ENCODE measurements around the gene KCNJ4. TPM values are rescaled to one million over a fixed set of nuclear protein-coding genes. Genes with fewer than 3 reads are reported as not detected.

KCNJ4 gene
- total RNA-seq, 1 experiment from 2014 or later: 0.92 TPM

DNA sequence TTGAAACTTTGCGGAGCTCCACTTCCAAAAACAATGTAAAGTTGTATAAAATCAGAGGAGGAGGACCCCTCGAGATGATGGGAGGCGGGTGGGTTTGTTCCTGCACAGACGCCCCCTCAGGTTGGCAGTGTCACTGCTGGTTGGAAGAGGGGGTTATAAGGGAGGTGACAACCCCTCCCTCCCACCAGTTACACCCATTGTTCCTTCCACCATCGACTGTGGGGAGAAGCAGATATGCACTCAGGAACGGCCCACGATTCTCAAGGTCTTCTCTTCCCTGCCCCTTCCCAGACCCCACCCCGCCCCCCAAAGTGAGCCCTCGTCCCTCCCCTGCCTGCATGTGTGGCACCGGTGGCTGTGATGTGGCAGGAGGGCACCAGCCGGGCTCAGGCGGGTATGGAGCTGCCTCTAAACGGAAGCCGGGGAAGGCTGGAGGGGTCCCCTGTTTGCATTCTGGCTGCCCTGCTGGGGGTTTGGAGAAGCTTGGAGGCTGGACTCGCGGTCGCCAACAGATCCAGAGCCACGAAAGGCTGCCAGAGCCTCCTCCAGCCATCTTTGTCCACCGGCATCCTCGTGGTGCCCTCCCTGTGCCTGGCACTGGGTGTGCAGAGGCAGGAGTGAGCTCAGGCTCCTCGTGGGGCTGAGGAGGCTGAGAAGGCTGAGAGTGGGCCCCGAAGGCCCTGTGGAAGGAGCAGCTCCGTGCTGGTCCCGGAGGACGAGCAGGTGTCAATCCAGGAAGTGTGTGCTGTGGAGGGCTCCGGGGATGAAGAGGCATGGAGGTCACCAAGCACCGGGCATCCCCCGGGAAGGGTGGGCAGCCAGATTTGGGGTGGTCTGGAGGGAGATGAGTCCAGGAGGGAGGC lies 13.7 kb upstream of the KCNJ4 start:
- H2AFZ ChIP-seq (ENCODE audit: low read length): no peak overlapping the region
- Mint-ChIP-seq H3K4me1 (peaks cover 14 to 29% of the 10 kb centered on the region in 2 experiments), H3K9me3 (no peaks in the 10 kb centered on the region), H3K27me3 (ENCODE audit: low read depth) (peaks cover 50% of the 10 kb centered on the region), H3K4me3 (peak overlapping the region; percentile 65 to 83), H3K27ac (peak overlapping the region in 1 of 3 experiments; percentile 35; a peak in 1 of 7 replicates), H3K36me3 (ENCODE audit: insufficient read depth in 1 of 3, low read depth in 3 of 3) (no peaks in the 10 kb centered on the region)
- H3K18ac ChIP-seq (ENCODE audit: insufficient read length, low read depth, low read length): no peak overlapping the region
- peaks cover 9% of the 10 kb centered on the region for H3K23me2 ChIP-seq (ENCODE audit: insufficient read length, low read depth, low read length, poor library complexity, severe bottlenecking)
- no peak overlapping the region for H4K91ac ChIP-seq (ENCODE audit: insufficient read length, low read depth, low read length)
- H3K4me2 ChIP-seq (ENCODE audit: insufficient read depth, insufficient read length, low read length): peak overlapping the region; percentile 15
- H3K27ac ChIP-seq (ENCODE audit: insufficient read length, low read depth, low read length): no peak overlapping the region
- H4K8ac ChIP-seq (replicated peaks; ENCODE audit: insufficient read length, low read depth, low read length): no peak overlapping the region
- H2BK120ac ChIP-seq (ENCODE audit: low read depth, low read length, poor library complexity, severe bottlenecking): no peak overlapping the region
- H3T11ph ChIP-seq (ENCODE audit: low read length): no peak overlapping the region
- H2BK15ac ChIP-seq (ENCODE audit: low read depth, low read length): no peak overlapping the region
- H3K56ac ChIP-seq (ENCODE audit: insufficient read length, low read depth, low read length): no peak overlapping the region
- H4K20me1 ChIP-seq (ENCODE audit: control insufficient read depth, insufficient read depth, insufficient read length): peaks cover 3% of the 10 kb centered on the region
- TF ChIP-seq, protein P1, sequence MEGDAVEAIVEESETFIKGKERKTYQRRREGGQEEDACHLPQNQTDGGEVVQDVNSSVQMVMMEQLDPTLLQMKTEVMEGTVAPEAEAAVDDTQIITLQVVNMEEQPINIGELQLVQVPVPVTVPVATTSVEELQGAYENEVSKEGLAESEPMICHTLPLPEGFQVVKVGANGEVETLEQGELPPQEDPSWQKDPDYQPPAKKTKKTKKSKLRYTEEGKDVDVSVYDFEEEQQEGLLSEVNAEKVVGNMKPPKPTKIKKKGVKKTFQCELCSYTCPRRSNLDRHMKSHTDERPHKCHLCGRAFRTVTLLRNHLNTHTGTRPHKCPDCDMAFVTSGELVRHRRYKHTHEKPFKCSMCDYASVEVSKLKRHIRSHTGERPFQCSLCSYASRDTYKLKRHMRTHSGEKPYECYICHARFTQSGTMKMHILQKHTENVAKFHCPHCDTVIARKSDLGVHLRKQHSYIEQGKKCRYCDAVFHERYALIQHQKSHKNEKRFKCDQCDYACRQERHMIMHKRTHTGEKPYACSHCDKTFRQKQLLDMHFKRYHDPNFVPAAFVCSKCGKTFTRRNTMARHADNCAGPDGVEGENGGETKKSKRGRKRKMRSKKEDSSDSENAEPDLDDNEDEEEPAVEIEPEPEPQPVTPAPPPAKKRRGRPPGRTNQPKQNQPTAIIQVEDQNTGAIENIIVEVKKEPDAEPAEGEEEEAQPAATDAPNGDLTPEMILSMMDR (conservative IDR thresholded peaks at IDR 0.05): peak; percentile 54
- H3K9me3 ChIP-seq (ENCODE audit: control insufficient read depth, low read depth, low read length): no peaks in the 10 kb centered on the region
- no peaks in the 10 kb centered on the region for H3K4me1 ChIP-seq (ENCODE audit: insufficient read depth, low read length)
- WGBS (ENCODE audit: extremely low coverage, insufficient read length, low lambda C conversion rate): no CpG with 5 or more reads among the region's 28 CpGs
- H2BK5ac ChIP-seq (ENCODE audit: insufficient read length, low read length): no peak overlapping the region
- H3K23ac ChIP-seq (ENCODE audit: insufficient read length, low read depth, low read length): no peak overlapping the region
- no peaks in the 10 kb centered on the region; the same call in 1 of the 2 replicates for H3K27me3 ChIP-seq (ENCODE audit: insufficient read depth, low read length)
- no peak overlapping the region for H3K4ac ChIP-seq (ENCODE audit: low read depth, low read length)
- no peaks in the 10 kb centered on the region for H3K79me2 ChIP-seq (ENCODE audit: insufficient read depth, low read length)
- H2AK5ac ChIP-seq (ENCODE audit: insufficient read length, low read length): no peak overlapping the region
- H3K14ac ChIP-seq (ENCODE audit: insufficient read depth, low read length): no peak overlapping the region
- H3K79me1 ChIP-seq (ENCODE audit: insufficient read depth, low read depth, low read length, poor library complexity, severe bottlenecking): no peaks in the 10 kb centered on the region
- DNase-seq: no peak
- H2BK12ac ChIP-seq (ENCODE audit: insufficient read length, low read depth, low read length): no peak overlapping the region
- H4K5ac ChIP-seq (ENCODE audit: insufficient read length, low read depth, low read length): no peak overlapping the region
- H2BK20ac ChIP-seq (ENCODE audit: low read depth, low read length, poor library complexity, severe bottlenecking): no peak overlapping the region
- no peak overlapping the region for H3K9ac ChIP-seq (ENCODE audit: extremely low read depth, insufficient read length, low read length)

Measured in H9 (cell line).